Measurements from ENCODE around the gene BTBD6.
"Not testable (repeated sequence)": the region's sequence is repeated elsewhere in the genome, so short reads cannot be mapped to it uniquely, and the experiment has no call there.

The BTBD6 gene

GRCh38 chr14:105271224-105271890 lies 23.0 kb downstream of the BTBD6 start:
- no peak for DNase-seq

- no peak for DNase-seq
Observed at GRCh38 chr14:105272623-105273022, 24.3 kb downstream of the BTBD6 start.

GRCh38 chr14:105273062-105273461 lies 24.7 kb downstream of the BTBD6 start:
- DNase-seq, result no peak

GRCh38 chr14:105274637-105275036 lies 26.3 kb downstream of the BTBD6 start:
- no peak for DNase-seq

- DNase-seq, result no peak
Observed at GRCh38 chr14:105275267-105275946, 27.1 kb downstream of the BTBD6 start.

- not testable (repeated sequence) for DNase-seq
Observed at GRCh38 chr14:105277448-105277847, 29.1 kb downstream of the BTBD6 start.

- DNase-seq, result no peak
Observed at GRCh38 chr14:105279642-105280361, 31.5 kb downstream of the BTBD6 start.

GRCh38 chr14:105280525-105280924 lies 32.2 kb downstream of the BTBD6 start:
- no peak for DNase-seq

- no peak for DNase-seq
Observed at GRCh38 chr14:105281371-105282097, 33.2 kb downstream of the BTBD6 start.

- DNase-seq, result no peak
Observed at GRCh38 chr14:105282098-105282725, 33.9 kb downstream of the BTBD6 start.

GRCh38 chr14:105283028-105283427 lies 34.7 kb downstream of the BTBD6 start:
- DNase-seq, result no peak

GRCh38 chr14:105283899-105284298 lies 35.6 kb downstream of the BTBD6 start:
- DNase-seq, result no peak

GRCh38 chr14:105285174-105285573 lies 36.8 kb downstream of the BTBD6 start:
- DNase-seq, result no peak

GRCh38 chr14:105286759-105287144 lies 38.4 kb downstream of the BTBD6 start:
- no peak for DNase-seq

GRCh38 chr14:105287249-105288102 lies 39.1 kb downstream of the BTBD6 start:
- DNase-seq, result no peak

- DNase-seq, result not testable (repeated sequence)
Observed at GRCh38 chr14:105288936-105289335, 40.6 kb downstream of the BTBD6 start.

- DNase-seq, result no peak
Observed at GRCh38 chr14:105290621-105291346, 42.5 kb downstream of the BTBD6 start.

GRCh38 chr14:105292826-105293711 lies 44.7 kb downstream of the BTBD6 start:
- DNase-seq, result no peak

GRCh38 chr14:105294142-105294597 lies 45.8 kb downstream of the BTBD6 start:
- peak; percentile 75 for DNase-seq

- DNase-seq, result not testable (repeated sequence)
Observed at GRCh38 chr14:105297311-105297710, 49.0 kb downstream of the BTBD6 start.
